Thoracic aorta (tissue), 2 donors: ENCODE measurements around the gene TSEN34. TPM values are rescaled to one million over a fixed set of nuclear protein-coding genes. Genes with fewer than 3 reads are reported as not detected.

Experiments used
- ATAC-seq: fragments of 150-250 bp; one replicate; pipeline ENCODE4 v1.8.0; 2017; ENCODE audit warnings: low read depth; ENCODE audit not compliant: insufficient number of reproducible peaks, low FRiP score
- DNase-seq: peaks from one replicate; pipeline ENCODE4 v3.0.0-alpha.2; 2020; ENCODE audit warnings: low spot score
- H3K27ac ChIP-seq, 2 donors: fragments of 200-600 bp; sonication (generic); 1 replicate in 1 of 2; 2 replicates in 1 of 2; pipeline ENCODE4 v1.5.1; 2016; ENCODE audit warnings: mild to moderate bottlenecking in 2 of 2, moderate library complexity in 2 of 2
- H3K27me3 ChIP-seq: fragments of 200-600 bp; sonication (generic); replicated peaks from 2 replicates; pipeline ENCODE4 v1.6.0; 2016; ENCODE audit warnings: mild to moderate bottlenecking; ENCODE audit not compliant: insufficient read depth
- H3K36me3 ChIP-seq: fragments of 200-600 bp; sonication (generic); one replicate; pipeline ENCODE4 v1.5.1; 2016
- H3K4me1 ChIP-seq, 2 donors: fragments of 200-600 bp; sonication (generic); 1 replicate in 1 of 2; 2 replicates in 1 of 2; pipeline versions ENCODE4 v1.5.1 to v1.6.0; 2016; ENCODE audit warnings: low read depth in 2 of 2, mild to moderate bottlenecking in 1 of 2; ENCODE audit not compliant: control insufficient read depth in 1 of 2
- H3K4me3 ChIP-seq: fragments of 200-600 bp; sonication (generic); 2 replicates; pipeline ENCODE4 v1.5.1; 2016; ENCODE audit warnings: mild to moderate bottlenecking
- H3K9me3 ChIP-seq: fragments of 200-600 bp; sonication (generic); 2 replicates; pipeline ENCODE4 v1.5.1; 2016
- CTCF ChIP-seq: fragments of 200-600 bp; sonication (generic); IDR thresholded peaks from one replicate; pipeline ENCODE4 v1.5.1; 2019; ENCODE audit warnings: antibody characterized with exemption
- total RNA-seq, 2 donors: library from RNA; depleted of rRNA; stranded (reverse); fragments of >200 nt; gene quantifications; one replicate each; pipeline versions ENCODE4 v1.1.0 to v1.2.3, GENCODE V29; 2016

Gene TSEN34
- total RNA-seq, 2 donors from 2014 or later, result 38.5 to 60.7 TPM

- ATAC-seq, result no peak
- H3K9me3 ChIP-seq, result no peaks in the 10 kb centered on the region
- TF ChIP-seq CTCF, result no peak
- H3K4me3 ChIP-seq, result peak overlapping the region; percentile 80
- peaks cover 31% of the 10 kb centered on the region for H3K36me3 ChIP-seq
- no peaks in the 10 kb centered on the region for H3K27me3 ChIP-seq
- H3K4me1 ChIP-seq, result peaks cover 16 to 29% of the 10 kb centered on the region in 2 donors
- H3K27ac ChIP-seq, result peak overlapping the region; percentile 92 to 99
- DNase-seq, result no peak
Measured at GRCh38 chr19:54158812-54159351, 32.2 kb upstream of the TSEN34 start.

GRCh38 chr19:54159352-54160181 is 31.5 kb upstream of the TSEN34 start, which contains the start of gene LENG1:
Gene LENG1 (minus strand): TSS chr19:54159721. CDS start chr19:54159695, 26 bp downstream.
- peaks cover 26% of the 10 kb centered on the region for H3K36me3 ChIP-seq
- DNase-seq, result peak; percentile 100
- H3K4me1 ChIP-seq, result peaks cover 16 to 29% of the 10 kb centered on the region in 2 donors
- H3K27me3 ChIP-seq, result peaks cover under 1% of the 10 kb centered on the region
- H3K9me3 ChIP-seq, result no peaks in the 10 kb centered on the region
- H3K4me3 ChIP-seq, result peak within 1 kb of the TSS; percentile 80
- TF ChIP-seq CTCF, result peak; percentile 16
- ATAC-seq, result peak; percentile 98
- H3K27ac ChIP-seq, result peak within 1 kb of the TSS; percentile 92 to 99

GRCh38 chr19:54160182-54160811 is 30.8 kb upstream of the TSEN34 start:
- peaks cover 4% of the 10 kb centered on the region for H3K27me3 ChIP-seq
- H3K36me3 ChIP-seq, result peaks cover 20% of the 10 kb centered on the region
- H3K9me3 ChIP-seq, result no peaks in the 10 kb centered on the region
- peaks cover 16 to 29% of the 10 kb centered on the region in 2 donors for H3K4me1 ChIP-seq
- no peak for ATAC-seq
- H3K27ac ChIP-seq, result peak overlapping the region; percentile 77 to 82
- DNase-seq, result no peak
- peak overlapping the region; percentile 80 for H3K4me3 ChIP-seq
- no peak for TF ChIP-seq CTCF

- peaks cover 15% of the 10 kb centered on the region for H3K36me3 ChIP-seq
- H3K27me3 ChIP-seq, result peaks cover 4% of the 10 kb centered on the region
- DNase-seq (no peak), ATAC-seq (no peak)
- peaks cover 16 to 29% of the 10 kb centered on the region in 2 donors for H3K4me1 ChIP-seq
- H3K4me3 ChIP-seq, result peak overlapping the region; percentile 80
- H3K9me3 ChIP-seq, result no peaks in the 10 kb centered on the region
- peak overlapping the region in 1 of 2 donors; percentile 77 for H3K27ac ChIP-seq
- no peak for TF ChIP-seq CTCF
Measured at GRCh38 chr19:54160854-54161253, 30.3 kb upstream of the TSEN34 start.

GRCh38 chr19:54162241-54162805 is 28.8 kb upstream of the TSEN34 start:
- Histone ChIP-seq H3K4me3 (peak overlapping the region; percentile 57), H3K27ac (no peak overlapping the region), H3K36me3 (peaks cover under 1% of the 10 kb centered on the region), H3K4me1 (peaks cover 16 to 29% of the 10 kb centered on the region in 2 donors), H3K27me3 (peaks cover 4% of the 10 kb centered on the region), H3K9me3 (no peaks in the 10 kb centered on the region)
- no peak for ATAC-seq
- no peak for TF ChIP-seq CTCF
- DNase-seq, result peak; percentile 40
